Fibroblast of pulmonary artery (primary cell): ENCODE results near the gene DDX59.
A peak's percentile ranks its signal among the peaks of the same experiment; 100 is the strongest.

ENCODE experiments used
- DNase-seq: peaks from one replicate; pipeline ENCODE4 v3.0.0-alpha.2; 2010; ENCODE audit warnings: low read depth
- H3K4me3 ChIP-seq: replicated peaks from 2 replicates; pipeline ENCODE4 v1.5.1; 2011; ENCODE audit warnings: low read depth, mild to moderate bottlenecking, control low read depth, low read length, moderate library complexity
- TF ChIP-seq, protein P1 (sequence below): IDR thresholded peaks from 2 replicates; pipeline ENCODE4 v1.5.1; 2011; ENCODE audit warnings: mild to moderate bottlenecking, control low read depth, low read length, inconsistent platforms; ENCODE audit errors: missing control alignments

DDX59 gene

DNA sequence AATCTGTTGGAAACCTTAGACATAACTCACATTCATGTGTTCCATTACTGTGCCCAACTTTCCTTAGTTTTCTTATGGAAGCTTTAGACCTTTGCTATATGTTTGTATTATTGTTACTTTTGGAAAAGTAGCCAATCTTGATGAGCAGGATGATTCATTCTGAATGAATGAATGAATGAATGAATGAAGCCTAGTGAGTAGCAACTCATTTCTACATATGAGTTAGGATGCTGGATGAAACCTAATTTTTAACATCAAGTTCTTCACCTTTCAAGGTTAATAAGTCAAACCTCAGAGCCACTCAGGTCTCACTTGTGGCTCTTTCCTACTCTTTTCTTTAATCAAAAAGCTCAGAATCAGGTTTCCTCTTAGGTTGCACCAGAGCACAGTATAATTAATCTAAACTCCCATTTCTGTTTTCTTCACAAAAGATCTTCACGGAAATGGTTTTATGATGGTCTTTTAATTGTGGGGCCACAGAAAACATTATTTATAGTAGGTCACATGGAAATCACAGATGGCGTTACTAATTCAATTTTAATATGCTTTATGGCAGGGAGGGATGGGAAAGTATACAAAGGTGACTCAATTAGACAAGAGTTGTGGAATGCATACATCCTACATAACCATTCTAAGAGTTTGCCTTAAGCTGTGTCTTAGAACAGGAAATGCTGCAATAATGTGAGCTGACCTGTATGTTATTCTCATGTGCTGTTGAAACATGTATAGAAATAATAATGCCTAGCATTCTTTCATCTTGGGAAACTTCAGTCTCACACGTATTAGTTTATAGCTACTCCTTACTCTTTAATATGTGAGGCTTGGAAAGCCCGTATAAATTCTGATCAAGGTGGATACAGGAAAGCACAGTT lies 4.5 kb upstream of the DDX59 start:
- peak; percentile 53 for DNase-seq
- H3K4me3 ChIP-seq = no peak overlapping the region
- TF ChIP-seq, protein P1, sequence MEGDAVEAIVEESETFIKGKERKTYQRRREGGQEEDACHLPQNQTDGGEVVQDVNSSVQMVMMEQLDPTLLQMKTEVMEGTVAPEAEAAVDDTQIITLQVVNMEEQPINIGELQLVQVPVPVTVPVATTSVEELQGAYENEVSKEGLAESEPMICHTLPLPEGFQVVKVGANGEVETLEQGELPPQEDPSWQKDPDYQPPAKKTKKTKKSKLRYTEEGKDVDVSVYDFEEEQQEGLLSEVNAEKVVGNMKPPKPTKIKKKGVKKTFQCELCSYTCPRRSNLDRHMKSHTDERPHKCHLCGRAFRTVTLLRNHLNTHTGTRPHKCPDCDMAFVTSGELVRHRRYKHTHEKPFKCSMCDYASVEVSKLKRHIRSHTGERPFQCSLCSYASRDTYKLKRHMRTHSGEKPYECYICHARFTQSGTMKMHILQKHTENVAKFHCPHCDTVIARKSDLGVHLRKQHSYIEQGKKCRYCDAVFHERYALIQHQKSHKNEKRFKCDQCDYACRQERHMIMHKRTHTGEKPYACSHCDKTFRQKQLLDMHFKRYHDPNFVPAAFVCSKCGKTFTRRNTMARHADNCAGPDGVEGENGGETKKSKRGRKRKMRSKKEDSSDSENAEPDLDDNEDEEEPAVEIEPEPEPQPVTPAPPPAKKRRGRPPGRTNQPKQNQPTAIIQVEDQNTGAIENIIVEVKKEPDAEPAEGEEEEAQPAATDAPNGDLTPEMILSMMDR = no peak

GRCh38 chr1:200671235-200671786 lies 1.6 kb upstream of the DDX59 start:
- H3K4me3 ChIP-seq = no peak overlapping the region
- no peak for DNase-seq
- TF ChIP-seq, protein P1 = no peak

- H3K4me3 ChIP-seq = peak overlapping the region; percentile 69
- DNase-seq = peak; percentile 81
- TF ChIP-seq, protein P1 = no peak
Measured at GRCh38 chr1:200670242-200671118, 773 bp upstream of the DDX59 start.

- DNase-seq = no peak
- H3K4me3 ChIP-seq = peak overlapping the region; percentile 74
- TF ChIP-seq, protein P1 = no peak
Measured at GRCh38 chr1:200668514-200669313, 993 bp downstream of the DDX59 start.

DNA sequence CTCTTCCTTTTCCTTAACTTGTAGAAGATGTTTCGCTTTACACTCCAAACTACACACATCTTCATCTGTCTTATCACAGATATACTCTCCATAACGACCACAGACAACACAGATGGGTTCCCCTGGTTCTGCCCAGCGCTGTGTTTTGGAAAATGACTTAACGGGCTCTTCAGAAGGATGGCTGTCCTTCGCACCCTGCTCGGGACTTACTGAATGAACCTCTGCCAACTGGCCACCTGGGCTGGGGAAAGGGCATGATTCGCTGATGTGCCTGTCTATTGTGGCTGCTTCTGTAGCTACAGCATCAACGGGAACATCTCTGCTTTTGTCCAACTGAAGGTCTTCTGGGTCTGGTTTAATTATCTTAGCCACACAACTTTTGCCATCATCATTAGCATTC lies 3.4 kb downstream of the DDX59 start:
- no peak overlapping the region for H3K4me3 ChIP-seq
- TF ChIP-seq, protein P1 = no peak
- DNase-seq = no peak

DNA sequence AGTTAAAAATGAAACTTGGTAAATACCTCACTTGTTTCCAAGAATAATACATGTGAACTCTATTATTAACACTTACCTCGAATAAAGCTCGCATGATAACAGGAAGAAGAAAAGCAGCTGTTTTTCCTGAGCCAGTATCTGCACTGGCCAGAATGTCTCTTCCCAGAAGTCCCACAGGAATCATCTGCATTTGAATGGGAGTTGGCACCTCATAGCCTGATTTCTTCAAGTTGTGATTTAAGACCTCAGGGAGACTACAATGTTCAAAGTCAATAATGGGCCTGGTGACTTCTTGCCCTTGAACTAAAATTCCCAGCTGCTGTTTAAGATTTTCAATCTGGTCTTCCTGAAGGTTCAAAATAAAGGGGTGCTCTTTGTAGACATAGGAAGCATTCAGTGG lies 3.8 kb downstream of the DDX59 start:
- peak; percentile 21 for DNase-seq
- no peak overlapping the region for H3K4me3 ChIP-seq
- TF ChIP-seq, protein P1 = no peak
